K562 (cell line): ENCODE results near the gene PSMC4. TPM values are rescaled to one million over a fixed set of nuclear protein-coding genes. Genes with fewer than 3 reads are reported as not detected.

Source experiments
- ATAC-seq: fragments of 200-7000 bp; cut with Tn5 transposase; 3 replicates; pipeline ENCODE4 v1.9.1; 2020; ENCODE audit warnings: moderate library complexity
- BruUV-seq: library from RNA; stranded (reverse); fragments of 400-500 nt; replicated peaks from 2 replicates; lab custom pipeline; 2021; lab: Mats Ljungman, UMichigan
- CTCF ChIA-PET: fragments of 300-600 bp; formaldehyde crosslinking; extraction: SDS; loops from one replicate; lab custom pipeline; 2021; ENCODE audit warnings: low intra/inter-chr PET ratio; lab: Yijun Ruan, JAX
- POLR2A ChIA-PET: fragments of 300-600, 350-650 bp; sonication (Branson Sonifier 250); formaldehyde crosslinking; extraction: SDS; loops from one replicate; lab custom pipeline; 2021; ENCODE audit warnings: antibody characterized with exemption, inconsistent platforms; lab: Yijun Ruan, JAX
- DNase-seq, 4 experiments: peaks; one replicate each; pipeline versions ENCODE4 v3.0.0 to v3.0.0-alpha.2; 2011 to 2018; ENCODE audit warnings: low spot score in 3 of 4, mixed read lengths in 3 of 4; ENCODE audit errors: extremely low read depth in 1 of 4
- FAIRE-seq: peaks from 2 replicates; lab custom pipeline; 2011; peaks lifted over from hg19 to GRCh38; lab: Jason Lieb, UNC
- H2AFZ ChIP-seq: 2 replicates; pipeline ENCODE4 v1.6.0; 2011; ENCODE audit warnings: low read depth, low read length, control low read depth, inconsistent platforms
- H3K27ac ChIP-seq: fragments of 200-600 bp; 3 replicates; pipeline ENCODE4 v1.8.0; 2011; ENCODE audit warnings: low read depth, mild to moderate bottlenecking, control low read depth, inconsistent platforms, low read length, moderate library complexity, mixed read lengths; ENCODE audit errors: extremely low read depth
- H3K27me3 ChIP-seq, 2 experiments: fragments of 300-600 bp in 1 of 2; 2 replicates in 1 of 2; 3 replicates in 1 of 2; pipeline versions ENCODE4 v1.6.0 to v1.8.0; 2011; ENCODE audit warnings: inconsistent platforms in 2 of 2, low read length in 2 of 2, mild to moderate bottlenecking in 1 of 2, mixed read lengths in 1 of 2, moderate library complexity in 1 of 2; ENCODE audit not compliant: control insufficient read depth in 2 of 2, insufficient read depth in 2 of 2
- H3K36me3 ChIP-seq: fragments of 300-600 bp; 3 replicates; pipeline ENCODE4 v1.8.0; 2011; ENCODE audit warnings: mild to moderate bottlenecking, low read length, inconsistent platforms; ENCODE audit not compliant: control insufficient read depth, insufficient read depth
- H3K4me1 ChIP-seq, 2 experiments: fragments of 200-600 bp in 1 of 2; replicated peaks in 1 of 2; 2 replicates in 1 of 2; 3 replicates in 1 of 2; pipeline versions ENCODE4 v1.5.1 to v1.8.0; 2011; ENCODE audit warnings: inconsistent platforms in 2 of 2, low read length in 2 of 2, mild to moderate bottlenecking in 1 of 2, mixed read lengths in 1 of 2, moderate library complexity in 1 of 2; ENCODE audit not compliant: control insufficient read depth in 2 of 2, insufficient read depth in 2 of 2
- H3K4me2 ChIP-seq: 2 replicates; pipeline ENCODE4 v1.6.1; 2011; ENCODE audit warnings: low read length, control low read depth, inconsistent platforms, mixed read lengths; ENCODE audit not compliant: insufficient read depth
- H3K4me3 ChIP-seq: fragments of 200-600 bp; sonication (generic), shearing (Covaris generic); 2 replicates; pipeline ENCODE4 v1.5.1; 2016; ENCODE audit warnings: control low read depth, inconsistent platforms
- H3K79me2 ChIP-seq: fragments of 200-600 bp; 3 replicates; pipeline ENCODE4 v1.8.0; 2011; ENCODE audit warnings: low read length, inconsistent platforms; ENCODE audit not compliant: control insufficient read depth, insufficient read depth
- H3K9ac ChIP-seq, 2 experiments: 2 replicates each; pipeline versions ENCODE4 v1.6.0 to v1.6.1; 2011; ENCODE audit warnings: low read depth in 2 of 2, low read length in 2 of 2, control low read depth in 1 of 2, inconsistent platforms in 1 of 2, mild to moderate bottlenecking in 1 of 2, mixed read lengths in 1 of 2; ENCODE audit not compliant: insufficient read depth in 1 of 2
- H3K9me1 ChIP-seq: one replicate; pipeline ENCODE4 v1.6.0; 2011; ENCODE audit warnings: inconsistent platforms, mild to moderate bottlenecking, low read length, moderate library complexity; ENCODE audit not compliant: control insufficient read depth, insufficient read depth
- H3K9me3 ChIP-seq: replicated peaks from 2 replicates; pipeline ENCODE4 v1.5.1; 2011; ENCODE audit warnings: low read depth, low read length, inconsistent platforms; ENCODE audit not compliant: control insufficient read depth, insufficient read depth
- H4K20me1 ChIP-seq: replicated peaks from 2 replicates; pipeline ENCODE4 v1.6.1; 2011; ENCODE audit warnings: low read length, inconsistent platforms, mixed read lengths; ENCODE audit not compliant: control insufficient read depth, insufficient read depth
- CBX3 ChIP-seq, 2 experiments: IDR thresholded peaks; 1 replicate in 1 of 2; 2 replicates in 1 of 2; pipeline ENCODE4 v1.6.1; 2012; ENCODE audit warnings: inconsistent platforms in 2 of 2, low read length in 2 of 2, borderline replicate concordance in 1 of 2, control low read depth in 1 of 2
- CEBPZ ChIP-seq: fragments of 150-350 bp; IDR thresholded peaks from 2 replicates; pipeline ENCODE4 v1.6.1; 2014; ENCODE audit warnings: low read depth, mild to moderate bottlenecking, low read length, borderline replicate concordance
- IFI16 ChIP-seq: fragments of 250-450 bp; sonication (Bioruptor Pico); IDR thresholded peaks from 2 replicates; pipeline ENCODE4 v2.1.2; 2022; ENCODE audit warnings: mild to moderate bottlenecking, inconsistent platforms
- KLF1 ChIP-seq: fragments of 450-650 bp; IDR thresholded peaks from 2 replicates; pipeline ENCODE4 v1.6.1; 2016; ENCODE audit warnings: missing genetic modification characterization, missing compliant biosample characterization
- MECOM ChIP-seq: fragments of 250-450 bp; sonication (Bioruptor Pico); IDR thresholded peaks from 2 replicates; pipeline ENCODE4 v1.8.0; 2022; ENCODE audit warnings: inconsistent platforms
- MEF2A ChIP-seq: IDR thresholded peaks from 2 replicates; pipeline ENCODE4 v1.6.1; 2011; ENCODE audit warnings: low read depth, mild to moderate bottlenecking, low read length, moderate library complexity; ENCODE audit not compliant: control insufficient read depth
- MTA1 ChIP-seq: fragments of 450-650 bp; IDR thresholded peaks from 2 replicates; pipeline ENCODE4 v1.6.1; 2017; ENCODE audit warnings: borderline replicate concordance
- MYC ChIP-seq, 2 experiments: fragments of 250-450 bp in 1 of 2; sonication (Bioruptor Pico) in 1 of 2; IDR thresholded peaks; 2 replicates each; pipeline versions ENCODE4 v1.5.1 to v1.6.1; 2012 to 2021; ENCODE audit warnings: low read depth in 2 of 2, borderline replicate concordance in 1 of 2, improper control_type of control experiment in 1 of 2, low read length in 1 of 2, mild to moderate bottlenecking in 1 of 2, moderate library complexity in 1 of 2
- NFATC3 ChIP-seq: fragments of 450-650 bp; IDR thresholded peaks from 2 replicates; pipeline ENCODE4 v1.6.1; 2017; ENCODE audit warnings: mild to moderate bottlenecking
- SMAD4 ChIP-seq: fragments of 250-450 bp; sonication (Bioruptor Pico); conservative IDR thresholded peaks from 2 replicates; pipeline ENCODE4 v1.8.0; 2021; ENCODE audit warnings: inconsistent platforms, mild to moderate bottlenecking, moderate library complexity
- SREBF2 ChIP-seq: sonication (generic); formaldehyde crosslinking; IDR thresholded peaks from 2 replicates; pipeline ENCODE4 v1.4.0; 2020; ENCODE audit warnings: mild to moderate bottlenecking, missing genetic modification reagents
- TAF1 ChIP-seq: IDR thresholded peaks from 2 replicates; pipeline ENCODE4 v1.6.1; 2011; ENCODE audit warnings: mild to moderate bottlenecking, low read length, moderate library complexity; ENCODE audit not compliant: insufficient read depth, control insufficient read depth, severe bottlenecking; ENCODE audit errors: extremely low read depth
- THRA ChIP-seq: fragments of 450-650 bp; IDR thresholded peaks from 2 replicates; pipeline ENCODE4 v1.6.1; 2017; ENCODE audit warnings: mild to moderate bottlenecking, moderate library complexity
- TRIM28 ChIP-seq: fragments of 450-650 bp; IDR thresholded peaks from 2 replicates; pipeline ENCODE4 v1.6.1; 2017
- ZBTB49 ChIP-seq: sonication (generic); formaldehyde crosslinking; IDR thresholded peaks from 2 replicates; pipeline ENCODE4 v1.8.0; 2022; ENCODE audit warnings: missing genetic modification reagents, mild to moderate bottlenecking, borderline replicate concordance
- ZFP36 ChIP-seq: fragments of 150-350 bp; IDR thresholded peaks from 2 replicates; pipeline ENCODE4 v1.6.1; 2018; ENCODE audit warnings: low read length, low read depth; ENCODE audit not compliant: partially characterized antibody
- WGBS: fragments of 100-300 bp; shearing (Covaris generic); methylation state at CpG from one replicate; pipeline ENCODE4 v1.1.6; 2016; ENCODE audit warnings: low coverage, mixed read lengths; ENCODE audit not compliant: insufficient coverage; ENCODE audit errors: missing lambda C conversion rate; 5-methylcytosine and 5-hydroxymethylcytosine counted together
- in situ Hi-C: fragments of 300-500 bp; cut with MboI; formaldehyde crosslinking; loops from 4 replicates; pipeline ENCODE4 v1.15.0; 2018; ENCODE audit warnings: inconsistent platforms, mixed read lengths
- intact Hi-C: fragments of 100-400 bp; cut with micrococcal nuclease; formaldehyde crosslinking; loops from 2 replicates; pipeline ENCODE4 v1.14.2; 2022
- polyA plus RNA-seq, 8 experiments: library from polyadenylated mRNA; depleted of rRNA in 4 of 8; stranded (reverse) in 5 of 8; unstranded in 3 of 8; fragments of >200 nt; fragmentation: Nextera tagmentation in 2 of 8; fragmentation: Illumina TruSeq in 1 of 8; extraction: Ambion mirVana in 2 of 8; extraction: Trizol in 1 of 8; gene quantifications; 2 replicates each; pipeline versions ENCODE4 v1.2.1 to v1.2.3, GENCODE V29; 2011 to 2014; ENCODE audit warnings: inconsistent platforms in 1 of 8, missing spikeins in 1 of 8
- total RNA-seq, 7 experiments: library from RNA; depleted of rRNA in 6 of 7; stranded (reverse); fragments of >200 nt in 6 of 7; fragmentation: Illumina TruSeq in 2 of 7; extraction: Trizol in 2 of 7; gene quantifications; 2 replicates each; pipeline versions ENCODE4 v1.2.1 to v1.2.3, GENCODE V29; 2011 to 2021; ENCODE audit warnings: low replicate concordance in 1 of 7

The PSMC4 gene
- total and polyA plus RNA-seq, 9 of the 15 experiments (the other 6 are each of a cell fraction or from before 2014, with no cell fraction given): 45.9 to 475 (median 142) TPM

GRCh38 chr19:39993605-39994004, 22.6 kb downstream of the PSMC4 start:
- POLR2A ChIA-PET: interaction anchor here (0.7 kb wide), 1 partner anchor 709 kb away, joined by 3 read pairs; no protein-coding TSS in a partner anchor
- Histone ChIP-seq H2AFZ (no peak overlapping the region), H3K4me3 (no peak overlapping the region), H3K4me2 (no peak overlapping the region), H3K9me1 (no peaks in the 10 kb centered on the region), H3K36me3 (no peaks in the 10 kb centered on the region), H3K27me3 (no peaks in the 10 kb centered on the region), H4K20me1 (no peaks in the 10 kb centered on the region), H3K9me3 (peaks cover 2% of the 10 kb centered on the region), H3K27ac (no peak overlapping the region), H3K79me2 (peaks cover 28% of the 10 kb centered on the region), H3K4me1 (peaks cover 4 to 12% of the 10 kb centered on the region in 2 experiments; a peak in 3 of 5 replicates), H3K9ac (no peak overlapping the region)
- intact Hi-C loops (no loop called here), in situ Hi-C loops (no loop called here)
- no peak for DNase-seq
- no peak for FAIRE-seq
- no peak for ATAC-seq
- BruUV-seq: no TSS peak
- CTCF ChIA-PET: no interaction called here
- WGBS: 79% methylated on average over 1 of the region's 1 CpG
- peak; percentile 91 for TF ChIP-seq ZFP36
- TF ChIP-seq CEBPZ: 0 out of 2 replicates have a peak, but pooled peaks have one; percentile 33
- TF ChIP-seq TAF1: no peak
- TF ChIP-seq MEF2A: no peak
- TF ChIP-seq MYC (IDR thresholded peaks at IDR 0.05; ENCODE audit: low read depth, low read length): no peak
- no peak for TF ChIP-seq MYC (CRISPR knock-in tag; IDR thresholded peaks at IDR 0.05; ENCODE audit: borderline replicate concordance, low read depth)
- no peak for TF ChIP-seq MECOM (CRISPR knock-in tag)
- no peak for TF ChIP-seq SREBF2
- peak; percentile 56; the same call in 1 of the 2 replicates for TF ChIP-seq TRIM28
- TF ChIP-seq IFI16: no peak
- no peak for TF ChIP-seq MTA1
- no peak for TF ChIP-seq THRA
- no peak for TF ChIP-seq NFATC3
- no peak for TF ChIP-seq KLF1 (tag)
- TF ChIP-seq SMAD4: no peak
- peak in 1 of 2 experiments; percentile 74; a peak in 1 of 3 replicates for TF ChIP-seq CBX3 (IDR thresholded peaks at IDR 0.05; ENCODE audit: borderline replicate concordance in 1 of 2, low read length in 2 of 2)
- no peak for TF ChIP-seq ZBTB49 (CRISPR knock-in tag)
